ENCODE measurements around the gene MCU.

DNA sequence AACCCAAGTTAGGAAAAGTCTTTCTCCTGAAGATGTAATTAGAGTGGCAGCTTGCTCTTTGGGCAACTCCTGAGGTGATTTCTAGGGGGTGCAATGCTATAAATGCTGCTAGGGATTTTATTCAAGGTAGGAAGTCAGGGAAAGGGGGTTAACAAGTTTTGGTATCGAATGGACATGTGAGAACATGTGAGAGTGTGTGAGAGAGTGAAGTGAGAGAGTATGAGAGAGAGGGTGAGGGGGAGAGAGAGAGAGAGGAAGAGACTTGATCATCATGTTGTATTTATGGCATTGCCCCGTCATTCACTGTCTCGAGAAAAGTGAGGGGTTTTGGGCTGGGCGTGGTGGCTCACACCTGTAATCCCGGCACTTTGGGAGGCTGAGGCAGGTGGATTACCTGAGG lies 50.9 kb downstream of the MCU start:
- TF ChIP-seq POLR2A (IDR thresholded peaks at IDR 0.05) (no peak), POLR2AphosphoS5 (IDR thresholded peaks at IDR 0.05) (no peak)
- TF ChIP-seq, protein P1, sequence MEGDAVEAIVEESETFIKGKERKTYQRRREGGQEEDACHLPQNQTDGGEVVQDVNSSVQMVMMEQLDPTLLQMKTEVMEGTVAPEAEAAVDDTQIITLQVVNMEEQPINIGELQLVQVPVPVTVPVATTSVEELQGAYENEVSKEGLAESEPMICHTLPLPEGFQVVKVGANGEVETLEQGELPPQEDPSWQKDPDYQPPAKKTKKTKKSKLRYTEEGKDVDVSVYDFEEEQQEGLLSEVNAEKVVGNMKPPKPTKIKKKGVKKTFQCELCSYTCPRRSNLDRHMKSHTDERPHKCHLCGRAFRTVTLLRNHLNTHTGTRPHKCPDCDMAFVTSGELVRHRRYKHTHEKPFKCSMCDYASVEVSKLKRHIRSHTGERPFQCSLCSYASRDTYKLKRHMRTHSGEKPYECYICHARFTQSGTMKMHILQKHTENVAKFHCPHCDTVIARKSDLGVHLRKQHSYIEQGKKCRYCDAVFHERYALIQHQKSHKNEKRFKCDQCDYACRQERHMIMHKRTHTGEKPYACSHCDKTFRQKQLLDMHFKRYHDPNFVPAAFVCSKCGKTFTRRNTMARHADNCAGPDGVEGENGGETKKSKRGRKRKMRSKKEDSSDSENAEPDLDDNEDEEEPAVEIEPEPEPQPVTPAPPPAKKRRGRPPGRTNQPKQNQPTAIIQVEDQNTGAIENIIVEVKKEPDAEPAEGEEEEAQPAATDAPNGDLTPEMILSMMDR (IDR thresholded peaks at IDR 0.05 in 8 of 11, conservative IDR thresholded peaks at IDR 0.05 in 3 of 11) = no peak

Data from spleen (tissue), 7 donors.